T-helper 17 cell (primary cell): ENCODE data around the gene GATC. TPM values are rescaled to one million over a fixed set of nuclear protein-coding genes. Genes with fewer than 3 reads are reported as not detected.
"Not testable (repeated sequence)": the region's sequence is repeated elsewhere in the genome, so short reads cannot be mapped to it uniquely, and the experiment has no call there.

Source experiments
- ATAC-seq: fragments of 150-1000 bp; cut with Tn5 transposase; 2 replicates; pipeline ENCODE4 v1.10.0; 2021; ENCODE audit warnings: mild to moderate bottlenecking, moderate library complexity
- DNase-seq, 3 donors: peaks; one replicate each; pipeline versions ENCODE4 v3.0.0 to v3.0.0-alpha.2; 2020 to 2021
- H3K9me3 ChIP-seq: one replicate; pipeline ENCODE4 v1.7.0; 2013; ENCODE audit warnings: low read length, mild to moderate bottlenecking; ENCODE audit not compliant: control insufficient read depth, poor library complexity, severe bottlenecking
- H3K27ac Mint-ChIP-seq: one replicate; pipeline ENCODE4 v1.8.0; 2022; ENCODE audit warnings: mild to moderate bottlenecking, moderate library complexity, mixed read lengths
- H3K27me3 Mint-ChIP-seq: one replicate; pipeline ENCODE4 v1.8.0; 2022; ENCODE audit warnings: mixed read lengths
- H3K36me3 Mint-ChIP-seq: one replicate; pipeline ENCODE4 v1.8.0; 2022; ENCODE audit warnings: low read depth, mixed read lengths
- H3K4me1 Mint-ChIP-seq: one replicate; pipeline ENCODE4 v1.8.0; 2022; ENCODE audit warnings: mild to moderate bottlenecking, mixed read lengths
- H3K4me3 Mint-ChIP-seq: one replicate; pipeline ENCODE4 v1.8.0; 2022; ENCODE audit warnings: mild to moderate bottlenecking, moderate library complexity, mixed read lengths
- total RNA-seq, 4 donors: library from RNA in 2 of 4; stranded (reverse) in 2 of 4; gene quantifications; one replicate each; pipeline ENCODE4 v1.2.3 and lab custom pipeline; 2022 to 2026

The GATC gene
- total RNA-seq, 2 donors from 2014 or later: 15.6 to 18.7 TPM

DNA sequence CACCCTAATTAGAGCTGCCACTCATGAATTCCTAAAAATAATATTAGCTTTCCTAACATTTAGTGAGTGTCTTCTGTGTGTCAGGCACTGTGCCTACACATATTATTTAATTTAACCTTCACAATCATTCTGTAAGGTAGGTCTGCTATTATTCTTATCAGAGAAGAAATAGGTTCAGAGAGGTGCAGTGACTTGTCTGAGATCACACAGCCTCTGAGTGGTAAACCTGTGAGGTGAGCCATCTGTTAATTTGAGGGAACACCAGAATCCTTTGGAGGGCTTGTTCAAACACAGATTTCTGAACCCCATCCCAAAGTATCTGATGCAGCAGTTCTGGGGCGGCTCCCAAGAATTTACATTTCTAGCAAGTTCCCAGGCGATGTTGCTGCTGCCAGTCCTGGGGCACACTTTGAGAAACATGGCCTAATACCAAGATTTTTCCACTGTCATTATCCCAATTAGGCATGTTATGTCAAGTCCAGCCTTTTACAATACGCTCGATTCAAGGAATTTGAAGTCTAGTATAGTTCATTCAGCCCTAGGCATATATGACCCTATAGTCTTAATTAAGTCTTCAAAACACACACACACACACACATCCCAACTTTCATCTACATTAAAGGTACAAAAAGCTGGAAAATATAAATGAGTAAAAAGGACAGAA, 28.2 kb upstream of the GATC start:
- Mint-ChIP-seq H3K4me3 (no peak overlapping the region), H3K4me1 (peaks cover under 1% of the 10 kb centered on the region), H3K27me3 (peaks cover 7% of the 10 kb centered on the region), H3K27ac (no peak overlapping the region), H3K36me3 (no peaks in the 10 kb centered on the region)
- H3K9me3 ChIP-seq: no peaks in the 10 kb centered on the region
- ATAC-seq (no peak), DNase-seq (no peak)

DNA sequence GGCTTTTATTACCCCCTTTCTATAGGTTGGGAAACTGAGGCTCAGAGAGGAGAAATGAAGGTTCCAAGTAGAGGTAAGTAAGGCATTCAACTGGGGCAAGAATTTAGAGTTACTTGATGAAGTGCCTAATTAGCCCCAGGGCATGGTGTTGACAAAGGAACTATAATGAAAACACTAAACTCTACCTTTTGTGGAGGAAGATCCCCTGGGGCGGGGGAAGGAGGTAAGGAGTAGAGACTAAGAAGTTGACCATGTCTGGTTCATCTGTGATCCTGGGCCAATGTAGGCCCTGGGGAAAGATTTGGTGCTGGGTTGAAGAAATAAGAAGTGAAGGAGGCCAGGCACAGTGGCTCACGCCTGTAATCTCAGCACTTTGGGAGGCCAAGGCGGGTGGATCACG, 24.5 kb upstream of the GATC start:
- no peaks in the 10 kb centered on the region for H3K36me3 Mint-ChIP-seq
- ATAC-seq (no peak), DNase-seq (no peak)
- no peak overlapping the region for H3K4me3 Mint-ChIP-seq
- H3K9me3 ChIP-seq: no peaks in the 10 kb centered on the region
- peaks cover 4% of the 10 kb centered on the region for H3K4me1 Mint-ChIP-seq
- H3K27me3 Mint-ChIP-seq: peaks cover 7% of the 10 kb centered on the region
- no peak overlapping the region for H3K27ac Mint-ChIP-seq

DNA sequence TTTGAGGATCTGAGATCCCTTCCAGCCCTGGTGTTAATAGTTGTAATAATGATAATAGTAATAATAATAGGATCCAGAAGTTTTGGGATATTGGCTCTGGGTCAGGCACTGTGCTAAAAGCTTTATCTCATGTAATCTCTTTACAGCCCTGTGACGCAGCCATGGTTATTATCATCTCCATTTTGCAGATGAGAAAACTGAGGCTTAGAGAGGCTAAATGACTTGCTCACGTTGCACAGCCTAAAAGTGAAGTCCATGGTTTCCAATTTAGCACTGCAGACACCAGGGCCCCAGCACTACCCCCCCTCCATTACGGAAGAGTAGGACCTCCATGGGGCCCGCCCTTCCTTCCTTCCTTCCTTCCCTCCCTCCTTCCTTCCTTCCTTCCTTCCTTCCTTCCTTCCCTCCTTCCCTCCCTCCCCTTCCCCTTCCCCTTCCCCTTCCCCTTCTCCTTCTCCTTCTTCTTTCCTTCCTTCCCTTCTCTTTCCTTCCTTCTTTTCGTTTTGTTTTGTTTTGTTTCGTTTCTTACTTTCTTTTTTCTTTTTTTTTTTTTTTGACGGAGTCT, 23.3 kb upstream of the GATC start:
- no peaks in the 10 kb centered on the region for H3K36me3 Mint-ChIP-seq
- no peak for ATAC-seq
- H3K27me3 Mint-ChIP-seq: no peaks in the 10 kb centered on the region
- no peak for DNase-seq
- H3K9me3 ChIP-seq: no peaks in the 10 kb centered on the region
- H3K27ac Mint-ChIP-seq: no peak overlapping the region
- no peak overlapping the region for H3K4me3 Mint-ChIP-seq
- peaks cover 4% of the 10 kb centered on the region for H3K4me1 Mint-ChIP-seq

DNA sequence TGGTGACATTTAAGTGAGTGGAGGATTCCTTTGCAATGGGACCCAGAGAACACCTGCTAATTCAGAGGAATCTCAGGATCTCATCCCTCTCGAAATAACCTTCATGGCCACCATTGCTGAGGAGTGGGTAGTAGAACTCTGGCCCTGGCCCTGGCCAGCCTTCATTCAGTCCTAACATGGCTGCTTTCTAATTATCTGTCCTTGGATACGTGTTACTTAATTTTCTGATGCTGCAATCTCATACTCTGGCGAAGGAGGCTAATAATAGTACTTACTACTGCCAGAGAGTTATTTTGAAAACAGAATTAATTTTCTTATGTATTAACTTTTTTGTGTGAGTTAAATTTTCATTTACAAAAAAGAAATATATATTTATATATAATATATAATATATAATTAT, 20.4 kb upstream of the GATC start:
- DNase-seq (no peak), ATAC-seq (no peak)
- H3K9me3 ChIP-seq: no peaks in the 10 kb centered on the region
- no peak overlapping the region for H3K27ac Mint-ChIP-seq
- H3K4me1 Mint-ChIP-seq: peaks cover 7% of the 10 kb centered on the region
- peaks cover 15% of the 10 kb centered on the region for H3K27me3 Mint-ChIP-seq
- no peak overlapping the region for H3K4me3 Mint-ChIP-seq
- H3K36me3 Mint-ChIP-seq: peaks cover 2% of the 10 kb centered on the region

DNA sequence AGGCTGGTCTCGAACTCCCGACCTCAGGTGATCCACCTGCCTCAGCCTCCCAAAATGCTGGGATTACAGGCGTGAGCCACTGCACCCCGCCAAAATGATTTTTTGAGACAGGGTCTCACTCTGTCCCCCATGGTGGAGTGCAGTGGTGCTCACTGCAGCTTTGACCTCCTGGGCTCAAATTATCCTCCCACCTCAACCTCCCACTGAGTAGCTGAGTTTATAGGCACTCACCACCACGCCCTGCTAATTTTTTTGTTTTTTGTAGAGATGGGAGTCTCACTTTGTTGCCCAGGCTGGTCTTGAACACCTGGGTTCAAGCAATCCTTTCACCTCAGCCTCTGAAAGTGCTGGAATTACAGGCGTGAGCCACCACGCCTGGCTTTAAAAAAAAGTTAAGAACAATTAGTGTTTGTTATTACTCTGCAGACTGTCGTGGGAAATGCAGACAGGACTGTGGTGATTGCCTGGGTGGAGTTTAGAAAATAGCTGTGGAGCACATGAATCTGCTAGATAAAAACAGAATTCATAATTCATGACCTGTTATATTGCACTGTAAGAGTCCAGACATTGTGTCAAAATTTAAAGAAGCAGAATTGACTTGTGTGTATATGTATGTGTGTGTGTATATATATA, 17.5 kb upstream of the GATC start:
- peaks cover 20% of the 10 kb centered on the region for H3K27me3 Mint-ChIP-seq

DNA sequence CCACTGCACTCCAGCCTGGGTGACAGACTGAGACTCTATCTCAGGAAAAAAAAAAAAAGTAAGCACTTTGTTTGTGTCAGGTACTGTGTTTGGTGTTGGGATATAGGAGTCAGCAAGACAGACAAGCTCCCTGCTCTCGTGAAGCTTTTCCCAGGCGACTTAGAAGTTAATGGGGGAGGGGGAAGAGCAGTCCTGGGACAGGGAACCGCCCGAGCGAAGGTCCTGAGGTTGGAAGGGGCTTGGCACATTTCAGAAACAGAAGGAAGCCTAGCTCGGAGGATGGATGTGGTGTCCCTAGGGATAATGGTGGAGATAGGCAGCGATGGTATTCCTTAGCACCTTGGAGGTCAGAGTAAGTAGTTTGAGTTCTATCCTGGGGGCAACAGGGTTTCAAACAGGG, 16.9 kb upstream of the GATC start:
- ATAC-seq (no peak), DNase-seq (no peak)
- Mint-ChIP-seq H3K4me1 (peaks cover 2% of the 10 kb centered on the region), H3K4me3 (no peak overlapping the region), H3K27ac (peak overlapping the region; percentile 63), H3K27me3 (peaks cover 20% of the 10 kb centered on the region), H3K36me3 (peaks cover 2% of the 10 kb centered on the region)
- H3K9me3 ChIP-seq: no peaks in the 10 kb centered on the region

More for the DNA sequence above, 17.5 kb upstream of the GATC start:
- Mint-ChIP-seq H3K27ac (peak overlapping the region; percentile 63), H3K4me1 (peaks cover 2% of the 10 kb centered on the region), H3K4me3 (no peak overlapping the region), H3K36me3 (peaks cover 2% of the 10 kb centered on the region)
- H3K9me3 ChIP-seq: no peaks in the 10 kb centered on the region
- ATAC-seq (no peak), DNase-seq (no peak)

DNA sequence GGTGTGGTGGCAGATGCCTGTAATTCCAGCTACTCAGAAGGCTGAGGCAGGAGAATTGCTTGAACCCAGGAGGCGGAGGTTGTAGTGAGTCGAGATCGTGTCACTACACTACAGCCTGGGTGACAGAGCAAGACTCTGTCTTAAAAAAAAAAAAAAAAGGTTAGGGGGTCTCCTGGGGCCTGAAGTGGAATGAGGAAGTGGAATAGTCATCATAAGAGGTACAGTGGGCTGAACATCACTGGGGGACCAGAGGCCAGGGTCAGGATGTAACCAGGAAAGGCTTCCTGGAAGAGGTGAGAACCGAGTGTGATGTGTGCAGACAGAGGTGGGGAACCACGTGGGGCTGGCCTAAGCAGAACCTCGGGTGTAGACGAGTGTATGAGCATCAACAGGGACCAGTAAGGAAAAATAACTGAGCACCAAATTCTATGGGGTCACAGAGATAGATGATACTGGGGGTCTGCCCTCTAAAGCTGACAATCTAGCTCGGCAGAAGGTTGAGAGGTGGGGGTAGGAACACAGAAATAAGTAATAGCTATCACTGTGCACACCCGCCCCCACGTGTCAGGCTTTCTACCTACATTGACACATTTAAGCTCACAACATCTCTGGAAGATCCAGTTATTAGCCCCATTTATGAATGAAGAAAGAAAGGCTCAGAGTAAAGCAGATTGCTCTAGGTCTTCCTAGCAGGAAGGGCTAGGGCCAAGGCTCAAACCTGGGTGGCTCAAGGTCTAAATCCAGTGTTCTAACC, 13.3 kb upstream of the GATC start:
- H3K4me3 Mint-ChIP-seq: no peak overlapping the region
- H3K9me3 ChIP-seq: no peaks in the 10 kb centered on the region
- H3K36me3 Mint-ChIP-seq: peaks cover 2% of the 10 kb centered on the region
- ATAC-seq (no peak), DNase-seq (no peak)
- peaks cover 7% of the 10 kb centered on the region for H3K4me1 Mint-ChIP-seq
- peaks cover 20% of the 10 kb centered on the region for H3K27me3 Mint-ChIP-seq
- no peak overlapping the region for H3K27ac Mint-ChIP-seq

DNA sequence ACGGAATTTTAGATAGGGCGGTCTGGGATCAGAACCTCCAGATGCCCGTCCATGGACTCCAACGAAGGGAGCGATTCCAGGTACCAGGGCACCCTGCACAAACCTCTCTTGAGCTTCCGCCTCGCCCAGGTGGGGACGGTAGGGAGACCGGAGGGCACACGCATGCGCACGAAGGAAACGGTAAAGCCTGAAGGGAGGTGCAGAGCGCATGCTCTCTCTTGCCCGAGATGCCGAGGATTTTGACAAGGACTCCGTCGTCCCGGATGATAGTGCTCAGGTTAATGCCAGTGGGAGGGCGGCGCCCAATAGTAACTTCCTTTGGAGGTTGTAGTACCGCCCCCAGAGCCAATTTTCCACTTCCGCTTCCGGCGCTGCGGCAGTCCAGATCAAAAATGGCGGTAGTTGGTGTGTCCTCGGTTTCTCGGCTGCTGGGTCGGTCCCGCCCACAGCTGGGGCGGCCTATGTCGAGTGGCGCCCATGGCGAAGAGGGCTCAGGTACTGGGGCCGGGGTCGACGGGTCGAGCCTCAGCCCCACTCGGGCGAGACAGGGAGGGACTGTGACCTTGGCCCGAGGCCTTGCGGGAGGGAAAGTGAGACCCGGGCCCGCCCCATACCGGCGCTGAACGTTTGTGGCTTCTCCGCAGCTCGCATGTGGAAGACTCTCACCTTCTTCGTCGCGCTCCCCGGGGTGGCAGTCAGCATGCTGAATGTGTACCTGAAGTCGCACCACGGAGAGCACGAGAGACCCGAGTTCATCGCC, 8.3 kb upstream of the GATC start, which contains the start of gene COX6A1:
COX6A1 (plus strand) TSS at position 379 of the 760 bp plus-strand sequence; CDS start at position 393, 14 bp downstream.
- ATAC-seq (peak; percentile 96), DNase-seq (peak; percentile 89 to 95 (median 89))
- H3K4me1 Mint-ChIP-seq: peaks cover 15% of the 10 kb centered on the region
- no peaks in the 10 kb centered on the region for H3K9me3 ChIP-seq
- peaks cover 4% of the 10 kb centered on the region for H3K27me3 Mint-ChIP-seq
- peak within 1 kb of the TSS; percentile 90 for H3K27ac Mint-ChIP-seq
- H3K36me3 Mint-ChIP-seq: no peaks in the 10 kb centered on the region
- peak within 1 kb of the TSS; percentile 96 for H3K4me3 Mint-ChIP-seq

DNA sequence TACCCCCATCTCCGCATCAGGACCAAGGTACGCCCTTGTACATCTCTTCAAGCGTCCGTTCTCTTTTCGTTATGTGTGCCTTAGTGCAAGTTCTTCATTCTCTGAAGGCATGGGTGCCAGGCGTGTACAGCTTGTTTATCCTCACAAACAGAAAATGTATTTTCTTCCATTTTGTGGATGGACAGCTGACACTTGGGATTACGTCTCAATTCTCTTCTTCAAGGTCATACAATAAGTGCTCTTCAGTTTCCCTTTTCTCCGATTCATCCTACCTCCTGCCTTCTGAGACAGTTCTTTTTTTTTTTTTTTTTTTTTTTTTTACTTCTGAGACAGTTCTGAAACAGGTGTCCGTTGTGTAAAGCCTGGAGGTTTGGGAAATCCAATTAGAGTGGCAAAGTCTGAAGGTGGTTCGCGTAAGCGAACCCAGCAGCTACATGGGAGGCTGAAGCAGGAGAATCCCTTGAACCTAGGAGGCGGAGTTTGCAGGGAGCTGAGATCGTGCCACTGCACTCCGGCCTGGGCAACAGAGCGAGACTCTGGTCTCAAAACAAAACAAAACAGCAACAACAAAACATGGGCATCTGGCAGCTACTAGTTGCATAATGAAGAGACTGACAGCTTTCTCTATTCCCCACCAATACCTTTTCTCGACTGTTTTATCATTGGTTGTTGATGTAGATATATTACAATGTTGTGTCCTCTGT, 7.6 kb upstream of the GATC start:
- peak overlapping the region; percentile 90 for H3K27ac Mint-ChIP-seq
- ATAC-seq: no peak
- DNase-seq: no peak
- H3K4me3 Mint-ChIP-seq: peak overlapping the region; percentile 96
- H3K4me1 Mint-ChIP-seq: peaks cover 15% of the 10 kb centered on the region
- no peaks in the 10 kb centered on the region for H3K36me3 Mint-ChIP-seq
- no peaks in the 10 kb centered on the region for H3K27me3 Mint-ChIP-seq
- no peaks in the 10 kb centered on the region for H3K9me3 ChIP-seq

DNA sequence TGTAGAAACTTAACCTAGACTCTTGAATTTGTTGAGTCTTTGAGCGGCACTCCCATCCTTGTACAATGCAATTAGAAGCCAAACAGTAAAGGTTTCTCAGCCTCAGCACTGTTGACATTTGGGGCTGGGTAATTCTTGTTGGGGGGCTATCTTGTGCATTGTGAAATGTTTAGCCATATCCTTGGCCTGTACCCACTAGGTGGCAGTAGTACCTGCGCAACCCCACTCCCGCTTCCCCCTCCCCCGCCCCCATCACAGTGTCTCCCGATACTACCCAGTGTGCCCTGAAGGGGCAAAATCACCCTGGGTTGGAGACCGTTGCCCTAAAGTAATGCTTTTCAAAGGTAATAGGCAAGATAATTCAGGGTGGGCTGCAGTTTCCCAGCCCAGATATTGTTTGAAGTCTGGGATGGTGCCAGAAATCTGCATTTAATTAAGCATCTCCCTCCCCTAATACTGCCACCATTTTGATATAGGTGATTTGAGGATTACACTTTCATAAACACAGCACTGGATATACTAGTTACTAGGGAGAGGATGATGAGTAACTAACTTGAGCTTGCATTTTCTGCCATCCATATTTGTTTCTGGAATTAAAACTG, 6.5 kb upstream of the GATC start:
- Mint-ChIP-seq H3K27me3 (no peaks in the 10 kb centered on the region), H3K4me1 (peaks cover 15% of the 10 kb centered on the region), H3K27ac (no peak overlapping the region), H3K4me3 (peak overlapping the region; percentile 36), H3K36me3 (no peaks in the 10 kb centered on the region)
- peak; percentile 49 to 65 (median 63) for DNase-seq
- ATAC-seq: peak; percentile 46
- no peaks in the 10 kb centered on the region for H3K9me3 ChIP-seq

DNA sequence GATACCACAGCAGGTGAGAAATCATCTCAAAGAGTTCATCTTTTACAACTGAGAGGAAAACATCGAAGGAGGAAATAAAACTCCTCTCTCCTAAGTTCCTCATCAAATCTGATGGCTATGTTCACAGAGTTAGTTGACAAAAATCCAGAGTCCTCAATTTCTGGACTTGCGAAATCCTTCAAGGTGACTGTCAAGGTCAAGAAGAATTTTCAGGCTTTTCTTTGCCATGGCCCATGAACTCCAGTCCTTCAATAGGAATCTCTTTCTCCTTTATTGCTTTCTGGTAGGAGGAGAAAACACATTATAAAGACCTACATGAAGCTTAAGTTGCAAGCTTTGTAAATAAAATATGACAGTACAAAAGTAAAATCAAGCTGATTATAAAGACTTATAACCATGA, 1.6 kb upstream of the GATC start:
- Mint-ChIP-seq H3K4me1 (peaks cover 21% of the 10 kb centered on the region), H3K4me3 (peak overlapping the region; percentile 99), H3K27ac (peak overlapping the region; percentile 97), H3K36me3 (peaks cover 2% of the 10 kb centered on the region), H3K27me3 (no peaks in the 10 kb centered on the region)
- ATAC-seq: no peak
- no peaks in the 10 kb centered on the region for H3K9me3 ChIP-seq
- DNase-seq: no peak

DNA sequence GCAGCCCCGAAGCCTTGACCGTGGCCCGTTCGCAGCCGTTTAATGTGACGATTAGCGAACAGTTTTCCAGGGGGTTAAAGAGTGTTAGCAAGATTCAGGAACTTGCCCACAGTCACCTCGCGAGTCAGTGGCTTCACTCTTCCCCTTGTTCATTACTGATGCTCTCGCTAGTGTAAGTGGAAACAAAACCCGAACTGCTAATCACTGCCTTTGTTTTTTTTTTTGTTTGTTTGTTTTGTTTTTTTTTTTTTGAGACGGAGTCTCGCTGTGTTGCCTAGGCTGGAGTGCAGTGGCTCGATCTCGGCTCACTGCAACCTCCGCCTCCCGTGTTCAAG, 567 bp downstream of the GATC start:
- not testable (repeated sequence) for H3K27me3 Mint-ChIP-seq, H3K36me3 Mint-ChIP-seq, DNase-seq, H3K9me3 ChIP-seq
- Mint-ChIP-seq H3K4me1 (peaks cover 16% of the 10 kb centered on the region), H3K27ac (peak overlapping the region; percentile 97), H3K4me3 (peak overlapping the region; percentile 99)
- ATAC-seq: peak; percentile 8
